ENCODE results near the gene PDLIM7. TPM values are rescaled to one million over a fixed set of nuclear protein-coding genes. Genes with fewer than 3 reads are reported as not detected.

Gene PDLIM7
- total RNA-seq, 1 donor from 2014 or later: 187 TPM

DNA sequence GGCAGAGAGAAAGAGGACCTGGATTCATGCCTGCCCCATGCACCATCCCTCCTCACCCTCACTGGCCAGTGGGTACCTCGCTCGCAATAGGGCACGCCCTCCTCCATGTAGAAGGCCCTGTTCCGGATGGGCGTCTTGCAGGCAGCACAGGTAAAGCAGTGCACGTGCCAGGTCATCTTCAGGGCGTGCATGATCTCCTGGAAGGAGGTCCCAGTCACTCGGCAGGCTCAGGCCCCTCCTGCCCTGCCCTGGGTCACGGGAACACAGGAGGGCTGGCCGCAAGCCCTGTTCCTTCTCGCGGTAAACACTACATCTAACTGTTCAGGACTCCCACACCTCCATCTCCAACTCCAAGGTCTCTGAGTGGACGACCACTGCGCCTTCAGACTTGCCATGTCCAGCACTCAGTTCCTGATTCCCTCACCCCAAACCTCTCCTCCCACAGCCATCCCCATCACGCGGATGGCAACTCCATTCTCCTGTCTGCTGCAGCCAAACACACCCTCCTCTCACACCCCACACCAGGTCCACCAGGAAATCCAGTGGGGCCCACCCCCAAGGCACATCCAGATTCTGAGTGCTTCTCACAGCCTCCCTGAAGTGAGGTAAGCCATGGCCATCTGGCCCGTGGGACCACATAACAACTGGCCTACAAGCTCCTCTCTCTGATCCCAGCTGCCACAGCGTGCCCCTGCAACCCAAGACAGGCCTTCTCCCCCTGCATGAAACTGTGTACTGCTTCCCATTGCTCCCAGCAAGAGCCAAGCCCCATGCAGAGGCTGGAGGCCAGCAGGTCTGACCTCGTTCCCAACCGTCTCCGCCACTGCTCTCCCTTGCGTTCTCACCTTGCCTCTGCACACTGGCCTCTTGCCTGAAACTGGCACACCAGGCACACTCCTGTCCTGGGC lies 13.2 kb downstream of the PDLIM7 start:
- TF ChIP-seq, protein P1, sequence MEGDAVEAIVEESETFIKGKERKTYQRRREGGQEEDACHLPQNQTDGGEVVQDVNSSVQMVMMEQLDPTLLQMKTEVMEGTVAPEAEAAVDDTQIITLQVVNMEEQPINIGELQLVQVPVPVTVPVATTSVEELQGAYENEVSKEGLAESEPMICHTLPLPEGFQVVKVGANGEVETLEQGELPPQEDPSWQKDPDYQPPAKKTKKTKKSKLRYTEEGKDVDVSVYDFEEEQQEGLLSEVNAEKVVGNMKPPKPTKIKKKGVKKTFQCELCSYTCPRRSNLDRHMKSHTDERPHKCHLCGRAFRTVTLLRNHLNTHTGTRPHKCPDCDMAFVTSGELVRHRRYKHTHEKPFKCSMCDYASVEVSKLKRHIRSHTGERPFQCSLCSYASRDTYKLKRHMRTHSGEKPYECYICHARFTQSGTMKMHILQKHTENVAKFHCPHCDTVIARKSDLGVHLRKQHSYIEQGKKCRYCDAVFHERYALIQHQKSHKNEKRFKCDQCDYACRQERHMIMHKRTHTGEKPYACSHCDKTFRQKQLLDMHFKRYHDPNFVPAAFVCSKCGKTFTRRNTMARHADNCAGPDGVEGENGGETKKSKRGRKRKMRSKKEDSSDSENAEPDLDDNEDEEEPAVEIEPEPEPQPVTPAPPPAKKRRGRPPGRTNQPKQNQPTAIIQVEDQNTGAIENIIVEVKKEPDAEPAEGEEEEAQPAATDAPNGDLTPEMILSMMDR (conservative IDR thresholded peaks at IDR 0.05): no peak
- H3K9me3 Mint-ChIP-seq: no peaks in the 10 kb centered on the region
- H3K4me1 Mint-ChIP-seq (ENCODE audit: unreplicated experiment): peaks cover 21% of the 10 kb centered on the region
- no peak for DNase-seq (ENCODE audit: extremely low spot score, unreplicated experiment)
- H3K27me3 Mint-ChIP-seq: no peaks in the 10 kb centered on the region
- H3K27ac Mint-ChIP-seq: peak overlapping the region; percentile 48
- peaks cover 9% of the 10 kb centered on the region for H3K36me3 Mint-ChIP-seq
- H3K4me3 Mint-ChIP-seq: peak overlapping the region; percentile 25

DNA sequence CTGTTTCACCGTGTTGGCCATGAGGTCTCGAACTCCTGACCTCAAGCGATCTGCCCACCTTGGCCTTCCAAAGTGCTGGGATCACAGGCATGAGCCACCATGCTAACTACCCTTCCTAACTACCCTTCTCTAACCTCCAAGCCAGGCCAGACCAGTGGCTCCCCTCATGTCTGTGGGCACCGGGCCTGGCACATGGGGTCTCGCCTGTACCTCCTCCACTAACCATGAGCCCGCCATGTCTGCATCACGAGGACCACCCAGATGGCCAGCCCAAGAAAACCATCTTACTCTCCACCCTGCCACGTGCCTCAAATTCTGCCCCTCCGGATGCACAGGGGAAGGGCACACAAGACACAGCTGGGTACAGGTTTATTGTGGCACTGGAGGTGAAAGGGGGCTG lies 14.4 kb downstream of the PDLIM7 start:
- peaks cover 25% of the 10 kb centered on the region for H3K4me1 Mint-ChIP-seq (ENCODE audit: unreplicated experiment)
- TF ChIP-seq, protein P1 (conservative IDR thresholded peaks at IDR 0.05): no peak
- H3K27me3 Mint-ChIP-seq: no peaks in the 10 kb centered on the region
- no peak for DNase-seq (ENCODE audit: extremely low spot score, unreplicated experiment)
- H3K4me3 Mint-ChIP-seq: no peak overlapping the region
- no peaks in the 10 kb centered on the region for H3K9me3 Mint-ChIP-seq
- H3K36me3 Mint-ChIP-seq: peaks cover 9% of the 10 kb centered on the region
- H3K27ac Mint-ChIP-seq: no peak overlapping the region

DNA sequence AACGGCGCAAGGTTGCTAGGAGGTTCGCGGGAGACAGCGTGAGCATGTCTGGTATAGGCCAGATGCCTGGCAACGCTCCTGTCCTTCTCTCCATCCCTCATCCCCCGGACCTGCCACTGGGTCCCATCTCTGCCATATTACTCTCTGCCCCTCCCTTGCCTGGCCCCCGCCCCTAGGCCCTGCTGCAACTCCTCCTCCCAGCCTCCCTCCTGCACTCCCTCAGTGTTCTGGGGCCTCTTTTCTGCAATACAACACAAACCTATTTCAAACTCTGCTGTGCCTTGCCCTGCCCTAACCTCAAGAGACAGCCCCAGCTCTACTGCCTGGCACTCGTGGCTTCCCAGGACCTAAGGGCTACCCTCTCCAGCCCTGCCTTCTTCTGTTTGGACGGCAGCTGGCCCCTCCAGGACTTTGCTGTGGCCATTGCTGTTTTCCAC lies 15.0 kb downstream of the PDLIM7 start:
- TF ChIP-seq, protein P1 (conservative IDR thresholded peaks at IDR 0.05): no peak
- H3K27ac Mint-ChIP-seq: no peak overlapping the region
- no peak overlapping the region for H3K4me3 Mint-ChIP-seq
- H3K27me3 Mint-ChIP-seq: no peaks in the 10 kb centered on the region
- peaks cover 25% of the 10 kb centered on the region for H3K4me1 Mint-ChIP-seq (ENCODE audit: unreplicated experiment)
- peaks cover 9% of the 10 kb centered on the region for H3K36me3 Mint-ChIP-seq
- peak; percentile 62 for DNase-seq (ENCODE audit: extremely low spot score, unreplicated experiment)
- H3K9me3 Mint-ChIP-seq: no peaks in the 10 kb centered on the region

DNA sequence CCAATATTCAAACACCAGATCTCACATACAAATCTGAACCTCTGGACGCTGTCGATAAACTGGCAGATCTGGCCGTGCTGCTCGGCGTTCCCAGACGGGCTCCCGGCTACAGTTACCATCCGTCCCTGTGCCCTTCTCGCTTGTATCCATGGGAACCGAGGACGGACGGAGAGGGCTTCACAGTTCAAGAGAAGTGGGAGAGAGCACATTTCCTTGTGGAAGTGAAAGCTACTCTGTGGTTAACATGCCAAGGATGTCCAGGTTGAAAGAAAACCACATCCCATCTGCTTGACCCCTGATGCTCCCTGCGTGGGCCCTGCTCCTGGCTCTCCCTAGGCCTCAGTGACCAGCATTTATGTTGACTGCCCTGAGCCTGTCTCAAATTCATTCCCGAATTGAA lies 17.6 kb downstream of the PDLIM7 start:
- TF ChIP-seq, protein P1 (conservative IDR thresholded peaks at IDR 0.05): no peak
- H3K4me1 Mint-ChIP-seq (ENCODE audit: unreplicated experiment): peaks cover 28% of the 10 kb centered on the region
- peaks cover 6% of the 10 kb centered on the region for H3K36me3 Mint-ChIP-seq
- H3K9me3 Mint-ChIP-seq: no peaks in the 10 kb centered on the region
- DNase-seq (ENCODE audit: extremely low spot score, unreplicated experiment): no peak
- peak overlapping the region; percentile 2 for H3K27ac Mint-ChIP-seq
- H3K4me3 Mint-ChIP-seq: no peak overlapping the region
- H3K27me3 Mint-ChIP-seq: no peaks in the 10 kb centered on the region

DNA sequence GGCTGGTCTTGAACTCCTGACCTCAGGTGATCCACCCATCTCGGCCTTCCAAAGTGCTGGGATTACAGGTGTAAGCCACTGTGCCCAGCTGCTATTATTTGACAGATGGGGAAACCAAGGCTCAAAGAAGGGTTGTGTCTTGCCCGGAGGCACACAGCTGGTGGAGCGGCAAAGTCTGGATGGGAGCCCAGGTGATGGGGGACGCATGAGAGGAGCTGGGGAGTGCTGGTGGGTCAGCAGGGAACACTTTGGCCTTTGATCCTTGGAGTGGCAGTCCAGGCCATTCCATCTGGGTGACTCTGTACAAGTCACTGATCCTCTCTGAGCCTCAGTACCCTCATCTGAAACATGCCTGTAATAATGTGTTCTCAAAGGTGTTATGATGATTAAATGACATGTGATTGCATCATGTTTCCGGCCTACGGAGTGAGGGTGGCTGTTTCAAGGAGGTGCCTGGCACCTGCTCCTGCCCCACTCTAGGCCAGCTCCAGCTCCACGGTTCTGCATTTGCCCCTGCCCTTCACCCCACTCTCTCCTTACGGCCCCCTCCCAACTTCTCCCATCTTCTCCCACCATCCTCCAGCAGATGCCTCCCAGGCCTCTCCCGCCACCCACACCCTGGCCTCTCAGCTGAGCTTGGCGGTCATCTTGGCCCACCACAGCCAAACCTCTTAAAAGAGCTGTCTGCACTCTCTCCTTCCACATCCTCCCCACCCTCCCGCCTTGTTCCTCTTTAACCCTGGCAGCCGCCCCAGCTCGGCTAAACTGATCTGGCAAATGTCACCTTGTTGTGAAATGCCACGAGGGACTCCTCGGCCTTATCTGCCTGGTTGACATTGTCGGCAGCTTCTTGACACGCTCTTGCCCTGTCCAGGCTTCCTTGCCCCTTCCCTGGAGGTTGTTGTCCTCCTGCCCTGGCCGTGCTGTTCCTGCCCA lies 18.4 kb downstream of the PDLIM7 start:
- Mint-ChIP-seq H3K36me3 (no peaks in the 10 kb centered on the region), H3K4me1 (ENCODE audit: unreplicated experiment) (peaks cover 25% of the 10 kb centered on the region), H3K9me3 (no peaks in the 10 kb centered on the region), H3K4me3 (peak overlapping the region; percentile 22), H3K27me3 (no peaks in the 10 kb centered on the region), H3K27ac (peak overlapping the region; percentile 2)
- DNase-seq (ENCODE audit: extremely low spot score, unreplicated experiment): no peak
- TF ChIP-seq, protein P1 (conservative IDR thresholded peaks at IDR 0.05): no peak
